Measurements from ENCODE around the gene APC2.
"Not testable (repeated sequence)": the region's sequence is repeated elsewhere in the genome, so short reads cannot be mapped to it uniquely, and the experiment has no call there.

APC2 gene

GRCh38 chr19:1475751-1476437 is 26.0 kb downstream of the APC2 start:
- DNase-seq, result no peak

DNA sequence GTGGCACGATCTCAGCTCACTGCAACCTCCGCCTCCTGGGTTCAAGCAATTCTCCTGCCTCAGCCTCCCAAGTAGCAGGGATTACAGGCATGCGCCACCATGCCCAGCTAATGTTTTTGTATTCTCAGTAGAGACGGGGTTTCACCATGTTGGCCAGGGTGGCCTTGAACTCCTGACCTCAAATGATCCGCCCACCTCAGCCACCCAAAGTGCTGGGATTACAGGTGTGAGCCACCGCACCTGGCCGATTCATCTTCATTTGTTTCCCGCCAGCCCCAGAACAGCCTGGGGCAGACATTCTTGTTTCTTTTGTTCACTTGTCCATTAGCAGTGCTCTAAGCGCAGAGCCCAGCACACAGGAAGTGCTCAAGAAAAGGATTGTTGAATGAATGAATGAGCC is 27.1 kb downstream of the APC2 start:
- not testable (repeated sequence) for DNase-seq

DNA sequence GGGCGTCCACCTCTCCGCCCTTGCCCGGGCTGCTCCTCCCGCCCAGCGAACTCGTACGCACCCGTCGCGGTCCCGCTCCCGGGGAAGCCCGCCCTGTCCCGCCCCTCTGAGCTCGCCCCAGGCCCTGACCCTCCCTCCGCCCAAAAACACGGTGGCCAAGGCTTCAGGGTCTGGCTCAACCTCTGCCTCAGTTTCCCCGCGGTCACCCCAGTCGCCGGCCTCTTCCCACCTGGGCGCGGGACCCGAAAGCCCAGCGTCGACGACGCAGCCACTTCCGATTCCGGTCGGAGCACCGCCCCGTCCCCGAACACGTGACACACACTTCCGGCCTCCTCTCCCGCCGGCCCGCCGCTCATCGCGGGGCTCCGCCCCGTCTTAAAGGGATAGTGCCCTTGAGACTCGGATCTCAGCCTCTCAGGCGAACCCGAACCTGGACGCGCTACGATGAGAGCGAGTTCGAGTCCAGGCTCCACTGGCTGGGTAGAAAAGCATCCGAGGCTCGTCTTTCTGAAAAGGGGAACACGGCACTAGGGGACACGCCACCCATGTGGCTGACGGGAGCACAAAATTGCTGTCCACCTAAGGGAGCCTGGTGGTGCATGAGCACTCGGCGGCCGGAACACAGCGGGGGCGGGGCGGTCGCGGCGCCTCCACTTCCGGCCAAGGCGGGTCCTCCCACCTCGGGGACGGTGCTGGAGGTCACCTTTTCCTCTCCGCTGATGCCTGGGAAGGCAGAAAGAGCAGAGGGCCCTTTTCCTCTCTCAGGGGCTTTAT is 29.2 kb downstream of the APC2 start, which contains the start of gene C19orf25:
Gene C19orf25 (minus strand): TSS at position 282 of the 774 bp plus-strand sequence. CDS start 312 bp downstream, outside the sequence.
- DNase-seq, result peak; percentile 33 to 97 (median 87)

- DNase-seq, result no peak
These were observed 31.4 kb downstream of the APC2 start for GRCh38 chr19:1481224-1481892.

GRCh38 chr19:1481893-1482360 is 32.0 kb downstream of the APC2 start:
- DNase-seq, result no peak

DNA sequence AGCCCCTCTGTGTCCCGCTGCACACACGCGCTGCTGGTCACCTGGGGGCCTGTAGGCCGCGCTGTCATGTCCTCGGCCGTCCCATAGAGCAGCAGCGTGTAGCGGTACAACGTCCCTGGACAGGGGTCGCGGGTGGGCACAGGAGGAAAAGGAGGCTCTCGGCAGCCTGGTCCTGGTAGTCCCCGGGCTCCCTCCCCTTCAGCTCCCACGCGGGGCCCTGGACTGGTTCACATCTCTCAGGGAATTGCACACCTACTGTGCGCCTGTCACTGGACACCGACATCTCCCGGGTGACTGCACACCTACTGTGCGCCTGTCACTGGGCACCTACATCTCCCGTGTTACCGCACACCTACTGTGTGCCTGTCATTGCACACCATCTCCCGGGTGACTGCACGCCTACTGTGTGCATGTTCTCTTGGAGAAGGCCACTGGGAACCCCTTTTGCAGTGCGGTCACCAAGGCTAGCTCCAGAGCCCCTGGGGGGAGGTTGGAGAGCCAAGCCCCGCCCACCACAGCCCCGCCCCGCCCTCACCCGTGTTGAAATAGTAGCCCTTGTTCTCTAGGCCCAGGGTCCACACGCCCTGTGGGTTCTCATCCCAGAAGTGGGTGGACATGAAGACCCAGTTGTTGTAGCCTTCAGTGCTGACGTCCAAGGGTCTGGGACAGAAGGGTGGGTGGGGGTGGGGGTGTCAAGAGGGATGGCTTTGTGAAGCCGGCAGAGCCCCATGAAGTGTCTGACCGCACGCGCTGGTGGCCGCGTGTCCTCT is 32.6 kb downstream of the APC2 start:
- DNase-seq, result no peak

DNA sequence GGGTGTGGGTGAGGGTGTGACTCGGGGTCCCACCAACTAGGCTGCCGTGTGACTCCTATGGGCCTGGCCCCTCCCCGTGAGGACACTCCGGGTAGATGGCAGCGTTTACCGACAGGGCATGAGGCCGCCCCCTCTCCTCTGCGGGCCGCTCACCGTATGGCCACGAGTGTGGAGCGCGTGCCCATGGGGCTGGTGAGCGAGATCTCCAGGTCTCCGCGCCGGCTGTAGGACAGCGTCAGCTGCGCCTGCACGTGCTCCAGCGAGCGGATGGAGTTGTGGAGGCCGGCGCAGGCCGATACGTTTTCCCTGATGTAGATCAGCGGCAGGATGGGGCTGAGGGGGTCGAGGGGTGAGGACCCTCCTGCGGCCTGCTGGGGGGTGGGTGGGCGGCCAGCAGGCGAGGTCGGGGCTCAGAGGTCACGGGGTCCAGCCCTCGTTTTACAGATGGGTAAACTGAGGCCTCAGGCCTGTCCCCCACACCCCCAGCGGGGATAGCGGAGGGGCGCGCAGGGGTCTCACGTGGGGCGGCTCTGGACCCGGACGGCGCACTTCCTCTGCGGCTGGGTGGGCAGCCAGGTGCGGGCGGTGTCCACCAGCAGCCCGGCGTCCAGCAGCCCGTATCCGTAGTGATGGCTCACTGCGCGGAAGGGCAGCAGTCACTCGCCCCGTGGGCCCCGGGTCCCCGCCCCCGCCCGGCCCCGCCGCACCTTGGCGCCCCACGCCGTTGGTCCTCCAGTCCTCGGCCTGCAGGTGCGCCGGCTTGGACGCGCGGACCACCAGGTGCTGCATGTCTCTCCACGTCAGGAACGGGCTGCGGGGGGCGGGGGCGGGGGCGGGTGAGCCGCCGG is 33.4 kb downstream of the APC2 start:
- DNase-seq, result no peak

DNA sequence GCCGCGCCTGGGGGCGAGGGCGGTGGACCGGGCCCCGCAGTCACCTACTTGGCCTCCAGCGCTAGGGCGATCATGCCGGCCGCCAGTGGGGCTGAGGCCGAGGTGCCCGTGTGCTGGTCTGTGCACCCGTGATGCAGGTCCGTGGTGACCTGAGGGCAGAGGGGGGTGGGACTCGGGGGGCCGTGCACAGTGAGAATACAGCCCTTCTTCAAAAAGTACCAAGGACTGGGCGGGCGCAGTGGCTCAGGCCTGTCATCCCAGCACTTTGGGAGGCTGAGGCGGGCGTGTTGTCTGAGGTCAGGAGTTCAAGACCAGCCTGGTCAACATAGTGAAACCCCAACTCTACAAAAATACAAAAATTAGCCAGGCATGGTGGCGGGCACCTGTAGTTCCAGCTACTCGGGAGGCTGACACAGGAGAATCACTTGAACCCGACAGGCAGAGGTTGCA is 34.1 kb downstream of the APC2 start:
- no peak for DNase-seq

GRCh38 chr19:1486720-1487575 is 37.0 kb downstream of the APC2 start:
- DNase-seq, result no peak

- DNase-seq, result no peak
These were observed 37.8 kb downstream of the APC2 start for GRCh38 chr19:1487576-1488281.

- no peak for DNase-seq
These were observed 38.3 kb downstream of the APC2 start for GRCh38 chr19:1488282-1488601.

DNA sequence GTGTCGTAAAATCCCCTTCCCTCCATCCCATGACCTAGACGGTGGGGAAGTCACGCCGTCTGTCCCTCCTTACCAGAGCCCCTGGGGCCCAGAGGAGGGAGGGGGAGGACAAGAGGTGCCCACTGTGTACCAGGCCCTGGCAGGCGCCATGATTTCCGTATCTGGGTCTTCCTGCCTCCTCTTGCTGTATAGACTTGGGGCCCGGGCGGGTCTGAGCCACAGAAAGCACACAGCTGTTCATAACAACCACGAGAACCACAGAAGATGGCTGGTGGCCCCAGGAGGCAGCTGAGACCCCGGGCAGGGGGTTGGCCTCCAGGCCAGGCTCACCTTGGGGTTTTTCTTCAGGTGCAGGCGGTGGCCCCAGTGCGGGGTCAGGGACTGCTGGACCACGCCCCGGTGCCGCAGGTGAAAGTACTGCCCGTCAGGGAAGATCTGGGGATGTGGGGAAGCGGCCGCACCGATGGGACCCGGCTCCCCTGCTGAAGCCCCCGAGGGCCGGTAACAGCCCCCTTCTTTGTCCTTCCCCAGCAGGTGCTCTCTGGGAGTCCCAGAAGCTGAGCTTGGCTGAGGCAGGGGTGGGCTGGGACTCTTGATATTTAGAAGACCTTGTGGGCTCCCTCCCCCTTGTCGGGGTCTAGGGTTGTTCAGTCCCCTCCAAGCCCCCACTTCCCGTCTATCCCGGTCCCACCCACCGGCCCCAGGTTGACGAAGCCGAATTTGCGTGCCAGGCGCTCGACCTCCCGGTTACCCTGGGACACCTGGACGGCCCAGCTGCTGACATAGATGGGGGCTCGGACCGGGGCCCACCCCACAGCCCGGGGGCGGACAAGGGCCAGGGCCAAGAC is 39.8 kb downstream of the APC2 start:
- no peak for DNase-seq

DNA sequence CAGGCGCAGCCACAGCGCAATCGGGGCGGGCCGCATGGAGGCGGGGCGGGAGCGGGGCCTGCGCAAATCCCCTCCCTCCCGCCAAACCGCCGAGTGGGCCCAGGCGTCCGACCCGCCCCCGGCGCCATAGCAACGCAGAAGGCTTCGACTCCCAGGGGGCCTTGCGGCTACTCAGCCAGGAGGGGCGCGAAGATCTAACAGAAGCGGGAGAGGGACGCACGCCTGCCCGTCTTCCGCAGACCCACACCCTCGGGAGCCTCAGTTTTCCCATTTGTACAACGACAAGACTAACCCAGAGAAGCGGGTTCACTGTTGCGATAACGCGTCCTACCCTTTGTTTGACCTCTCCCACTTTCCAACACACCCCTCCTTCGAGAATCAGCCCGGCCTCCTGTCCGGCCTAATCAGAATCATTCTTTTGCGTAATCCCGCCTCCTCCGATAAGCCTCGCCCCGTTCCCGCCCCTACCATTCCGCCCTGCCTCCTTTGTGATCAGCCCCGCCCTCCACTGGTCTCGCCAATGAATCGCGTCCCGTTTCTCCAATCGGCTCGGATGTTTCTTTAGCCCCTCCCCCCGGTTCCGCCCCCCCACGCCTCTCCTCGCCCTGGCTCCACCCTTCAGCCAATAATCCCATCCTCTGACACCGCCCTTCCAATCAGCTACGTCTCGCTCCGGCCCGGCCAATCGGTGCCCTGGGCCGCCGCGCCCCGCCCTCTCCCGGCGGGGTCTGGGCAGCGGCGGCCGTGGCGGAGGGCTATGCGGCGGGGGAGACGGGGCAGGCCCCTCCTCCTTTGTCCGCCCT is 40.6 kb downstream of the APC2 start, which contains the start of gene PCSK4:
Gene PCSK4 (minus strand): TSS at position 40 of the 803 bp plus-strand sequence. CDS start 4 bp downstream, at position 36.
- peak; percentile 84 to 100 (median 99) for DNase-seq

DNA sequence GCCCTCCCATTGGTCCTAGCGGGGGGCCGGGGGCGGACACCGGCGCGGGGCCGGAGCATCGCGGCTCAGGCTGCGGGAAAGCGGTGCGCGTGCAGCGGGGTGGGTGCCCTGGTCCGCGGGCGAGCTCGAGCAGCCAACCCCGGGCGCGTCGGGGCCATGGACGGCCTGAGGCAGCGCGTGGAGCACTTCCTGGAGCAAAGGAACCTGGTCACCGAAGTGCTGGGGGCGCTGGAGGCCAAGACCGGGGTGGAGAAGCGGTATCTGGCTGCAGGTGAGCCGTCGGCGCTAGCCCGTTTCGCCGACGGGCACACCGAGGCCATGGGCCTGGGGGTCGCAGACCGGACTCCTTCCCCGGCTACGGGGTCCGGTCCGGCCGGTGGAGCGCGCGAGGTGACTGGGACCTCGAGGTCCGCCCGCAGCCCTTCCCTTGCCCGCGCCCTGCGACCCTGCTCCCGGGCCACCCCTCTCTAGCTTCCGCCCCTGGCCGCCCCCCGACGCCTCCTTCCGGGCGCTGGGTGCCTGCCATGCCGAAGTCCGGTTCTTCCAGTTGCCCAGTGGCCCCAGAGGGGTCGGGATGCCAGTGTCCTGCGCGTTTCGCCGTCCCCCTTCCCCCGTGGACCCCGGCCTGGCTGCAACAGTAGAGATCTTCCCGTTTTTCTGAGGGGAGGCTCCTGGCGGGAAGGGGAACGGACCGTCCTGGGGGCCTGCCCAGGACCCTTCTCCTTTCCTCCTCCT is 41.4 kb downstream of the APC2 start, which contains the start of gene REEP6:
Gene REEP6 (plus strand): TSS at position 68 of the 735 bp plus-strand sequence. CDS start 89 bp downstream, at position 157.
- no peak for DNase-seq

DNA sequence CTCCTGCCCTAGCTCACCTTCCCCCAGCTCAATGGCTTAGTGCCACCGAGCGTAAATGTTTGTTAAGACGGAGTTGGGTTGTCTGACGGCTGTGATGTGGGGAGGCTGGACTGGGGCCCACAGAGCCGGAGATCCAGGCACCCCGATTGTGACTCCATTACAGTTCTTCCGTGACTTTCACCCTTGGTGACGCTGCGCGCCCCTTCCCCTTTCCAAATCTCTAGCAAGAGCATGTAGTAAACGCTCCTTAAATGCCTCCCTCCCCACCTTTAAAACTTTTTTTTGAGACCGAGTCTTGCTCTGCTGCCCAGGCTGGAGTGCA is 41.9 kb downstream of the APC2 start:
- no peak for DNase-seq

- DNase-seq, result no peak
These were observed 42.6 kb downstream of the APC2 start for GRCh38 chr19:1492474-1493006.

Data from hypothalamus (tissue), 51 donors.